GM04504 (cell line): Measurements from ENCODE around the gene INSYN2A.

Experiments used
- DNase-seq: peaks from one replicate; pipeline ENCODE4 v3.0.0-alpha.2; 2012; ENCODE audit warnings: low read depth

Gene INSYN2A

GRCh38 chr10:127195041-127195506 lies 1.3 kb downstream of the INSYN2A start:
- no peak for DNase-seq

- no peak for DNase-seq
These were observed 1.8 kb downstream of the INSYN2A start for GRCh38 chr10:127194599-127194998.

DNA sequence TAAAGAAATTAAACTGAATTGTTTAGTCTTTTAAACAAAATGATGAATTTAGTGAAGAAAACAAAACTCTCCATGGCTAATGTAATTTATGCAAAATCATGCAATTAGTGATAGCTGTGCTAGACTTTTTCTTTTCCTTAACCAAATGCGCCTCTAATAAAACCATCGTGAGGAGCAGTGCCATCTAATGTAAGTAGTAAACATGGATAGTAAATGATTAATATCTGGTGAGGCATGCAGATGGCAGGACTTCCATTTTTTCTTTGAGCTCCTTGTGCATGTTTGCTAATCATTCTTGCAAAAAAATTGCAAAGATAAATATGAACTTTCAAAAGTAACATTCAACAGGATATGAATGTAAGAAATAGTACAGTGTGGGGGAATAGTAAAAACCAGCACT lies 2.3 kb downstream of the INSYN2A start:
- DNase-seq: no peak

- no peak for DNase-seq
These were observed 3.3 kb downstream of the INSYN2A start for GRCh38 chr10:127193125-127193524.

- DNase-seq: no peak
These were observed 6.0 kb downstream of the INSYN2A start for GRCh38 chr10:127190427-127190826.

DNA sequence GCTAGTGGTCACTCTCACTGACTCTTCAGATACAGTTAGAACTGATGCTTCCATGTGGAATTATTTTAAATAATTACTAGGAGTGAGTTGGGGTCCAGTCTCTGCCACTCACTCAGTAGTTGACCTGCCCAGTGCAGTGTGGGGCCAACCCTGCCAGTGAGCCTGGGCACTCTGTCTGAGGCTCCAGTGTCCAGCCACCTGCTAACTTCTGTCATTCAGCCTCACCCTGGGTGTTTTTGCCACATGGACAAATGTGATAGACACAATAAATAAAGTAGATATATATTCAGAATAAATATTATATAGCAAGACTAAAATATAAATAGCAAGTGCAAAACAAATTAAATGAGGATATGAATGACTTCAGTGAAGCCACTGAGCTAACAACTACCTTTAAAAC lies 7.2 kb downstream of the INSYN2A start:
- no peak for DNase-seq

- DNase-seq: no peak
These were observed 9.6 kb downstream of the INSYN2A start for GRCh38 chr10:127186813-127187212.

DNA sequence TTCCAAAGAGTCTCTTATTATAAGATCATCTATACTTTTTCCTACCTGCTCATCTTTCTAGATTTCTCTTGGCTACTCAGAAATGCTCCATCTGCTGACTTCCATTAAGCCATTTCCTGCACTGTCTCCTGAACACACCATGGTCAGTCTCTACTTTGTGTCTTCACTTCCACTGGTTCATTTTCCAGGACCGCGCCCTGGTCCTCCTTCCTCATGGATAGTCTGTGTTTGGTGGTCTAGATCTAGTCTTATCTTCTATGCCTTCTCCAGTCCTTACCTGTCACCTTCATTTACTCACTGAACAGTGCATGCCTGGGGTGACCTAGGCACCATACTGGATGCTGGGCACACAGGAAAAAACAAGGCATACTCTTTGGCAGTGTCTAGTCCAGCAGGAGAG lies 11.8 kb downstream of the INSYN2A start:
- no peak for DNase-seq

GRCh38 chr10:127182161-127182560 lies 14.2 kb downstream of the INSYN2A start:
- no peak for DNase-seq

DNA sequence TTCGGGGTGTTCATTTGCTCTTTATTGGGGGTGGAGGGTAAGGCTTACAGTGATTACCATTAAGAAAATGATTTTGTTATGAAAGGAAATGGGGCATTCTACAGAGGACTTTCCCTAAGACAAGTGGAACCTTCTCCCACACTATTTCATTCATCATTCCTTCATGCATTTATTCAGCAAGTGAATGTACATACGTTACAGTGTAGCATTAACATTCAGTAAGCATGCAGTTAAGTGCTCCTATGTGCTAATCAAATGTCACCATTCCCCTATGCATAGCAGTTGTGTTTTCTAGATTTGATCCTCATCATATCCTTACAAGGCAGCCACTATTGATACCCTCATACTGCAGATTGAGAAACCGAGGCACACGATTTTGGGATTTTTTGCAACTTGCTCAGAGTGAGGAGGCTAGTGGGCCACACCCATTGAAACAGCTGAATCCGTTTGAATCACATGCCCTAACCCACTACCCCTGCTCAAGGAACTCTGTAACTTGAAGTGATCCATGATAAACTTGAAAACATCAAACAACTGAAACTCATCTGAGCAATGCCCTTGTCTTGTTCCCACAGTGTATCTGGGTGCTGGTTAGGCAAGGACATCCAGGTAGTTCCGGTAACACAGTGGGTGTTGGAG lies 16.7 kb downstream of the INSYN2A start:
- DNase-seq: no peak

DNA sequence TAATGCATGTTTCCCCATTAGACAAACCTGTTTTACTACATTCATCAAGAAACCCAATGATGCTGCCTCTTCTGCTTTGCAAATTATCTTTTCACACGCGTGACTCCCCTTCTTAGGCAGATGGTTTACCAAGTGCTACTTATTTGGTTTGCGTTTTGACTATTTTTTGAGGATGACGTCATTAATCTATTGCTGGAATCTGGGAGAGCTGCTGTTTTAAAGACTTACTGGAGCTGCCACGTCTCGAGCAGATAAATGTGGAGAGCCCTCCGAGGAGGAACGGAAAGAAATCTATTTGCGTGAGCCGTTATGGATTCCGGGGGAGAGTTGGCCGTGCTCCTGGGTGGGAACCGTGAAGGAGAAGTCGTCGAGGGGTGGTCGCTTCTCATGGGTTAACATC lies 19.7 kb downstream of the INSYN2A start:
- no peak for DNase-seq

GRCh38 chr10:127175357-127176110 lies 20.9 kb downstream of the INSYN2A start:
- no peak for DNase-seq

GRCh38 chr10:127174866-127175265 lies 21.5 kb downstream of the INSYN2A start:
- no peak for DNase-seq

- DNase-seq: no peak
These were observed 28.1 kb downstream of the INSYN2A start for GRCh38 chr10:127168261-127168660.

- no peak for DNase-seq
These were observed 33.5 kb downstream of the INSYN2A start for GRCh38 chr10:127162841-127163240.

DNA sequence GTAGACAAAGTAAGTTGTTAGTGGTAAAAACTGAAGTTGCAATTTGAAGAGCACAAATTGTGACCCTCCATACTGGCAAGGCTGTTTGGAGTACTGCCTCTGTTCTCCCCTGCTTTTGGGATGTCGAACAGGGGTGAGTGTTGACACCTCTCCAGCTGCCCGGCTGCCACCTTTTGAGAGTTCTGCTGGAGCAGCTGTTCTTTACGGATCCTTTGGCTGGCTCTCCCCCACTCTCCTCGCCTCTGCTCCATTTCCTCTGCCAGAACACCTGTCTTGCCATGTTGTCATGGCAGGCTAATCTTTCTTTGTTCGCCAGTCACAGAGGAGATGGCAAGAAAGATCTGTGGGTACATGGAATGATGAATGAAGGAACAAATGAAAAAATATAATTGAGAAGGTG lies 34.9 kb downstream of the INSYN2A start:
- DNase-seq: no peak

DNA sequence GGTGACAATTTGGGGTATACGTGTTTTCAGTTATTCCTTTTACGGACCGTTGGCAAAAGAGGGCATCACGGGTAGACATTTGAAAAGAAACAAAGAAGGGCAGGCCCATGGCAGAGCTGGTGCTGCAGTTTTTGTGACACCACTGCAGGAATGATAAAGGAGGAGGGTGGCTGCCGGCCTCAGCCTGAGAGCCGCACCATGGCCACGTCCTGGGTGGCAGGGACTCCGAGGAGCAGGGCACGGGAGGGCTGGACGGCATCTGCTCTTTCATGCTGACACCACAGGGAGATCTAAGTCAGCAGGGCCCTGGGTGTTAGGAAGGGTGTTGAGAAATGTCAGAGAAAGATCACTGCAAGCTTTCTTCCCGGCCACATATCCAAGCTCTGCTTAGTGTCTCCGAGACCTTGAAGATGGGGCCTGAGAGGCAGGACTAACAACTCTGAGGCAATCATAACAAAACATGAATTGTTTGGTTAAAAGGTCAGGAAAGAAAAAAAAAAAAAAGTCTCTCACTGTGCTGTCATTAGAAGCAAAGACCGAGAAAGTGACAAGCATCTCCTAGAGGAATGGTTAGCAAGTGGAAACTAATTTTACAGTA lies 36.6 kb downstream of the INSYN2A start:
- DNase-seq: no peak

DNA sequence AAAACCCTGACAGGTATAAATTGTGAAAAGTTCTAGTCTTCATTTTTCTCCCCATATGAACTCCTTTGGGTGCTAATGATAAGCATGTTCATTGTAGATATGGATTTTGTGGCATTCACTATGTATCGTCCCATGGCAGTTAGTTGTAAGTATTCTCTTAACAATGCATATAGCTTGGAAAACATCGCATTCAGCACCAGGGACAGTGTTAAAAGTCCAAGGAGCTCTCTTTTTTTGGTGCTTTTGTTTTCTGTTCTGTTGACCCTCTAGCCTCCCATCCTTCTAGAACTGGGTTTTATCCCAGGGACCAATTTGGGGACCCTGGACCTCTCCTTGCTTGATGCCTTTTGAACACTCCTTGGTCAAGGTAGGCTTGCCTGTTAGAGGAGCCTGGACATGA lies 37.7 kb downstream of the INSYN2A start:
- no peak for DNase-seq

GRCh38 chr10:127157506-127158200 lies 38.7 kb downstream of the INSYN2A start:
- DNase-seq: no peak

- no peak for DNase-seq
These were observed 39.3 kb downstream of the INSYN2A start for GRCh38 chr10:127157089-127157488.

- no peak for DNase-seq
These were observed 41.4 kb downstream of the INSYN2A start for GRCh38 chr10:127154831-127155620.

DNA sequence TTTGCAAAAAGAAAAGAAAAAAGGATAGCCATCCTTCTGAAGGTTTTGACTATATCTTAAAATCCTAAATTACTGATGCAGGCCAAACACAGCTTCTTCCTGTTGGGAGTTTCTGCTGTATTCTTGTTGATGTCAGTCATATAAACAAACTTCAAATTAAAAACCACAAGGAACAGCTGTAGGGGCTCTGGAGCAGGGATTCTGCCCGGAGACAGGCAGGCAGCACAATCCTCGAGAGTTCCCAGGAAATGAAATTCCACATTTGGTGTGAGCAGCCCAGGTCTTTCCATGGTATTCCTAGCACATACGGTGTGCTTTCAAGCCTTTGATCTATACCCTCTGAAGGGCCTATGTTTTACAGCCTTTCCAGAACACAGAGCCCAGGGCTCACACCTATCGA lies 43.2 kb downstream of the INSYN2A start:
- no peak for DNase-seq
